SK-N-SH treated with all-trans-retinoic acid at 6 μM for 48 hours (cell line): ENCODE results near the gene G0S2.

Experiments used
- ATAC-seq: fragments of 200-7000 bp; cut with Tn5 transposase; 3 replicates; pipeline ENCODE4 v1.9.1; 2020; ENCODE audit warnings: mild to moderate bottlenecking, moderate library complexity
- ARNTL ChIP-seq: fragments of 450-650 bp; formaldehyde crosslinking; IDR thresholded peaks from 2 replicates; pipeline ENCODE4 v1.5.0; 2020; ENCODE audit warnings: low read depth, mild to moderate bottlenecking, moderate library complexity, borderline replicate concordance
- BACH2 ChIP-seq: fragments of 250-450 bp; sonication (Bioruptor Pico); IDR thresholded peaks from 2 replicates; pipeline ENCODE4 v1.9.0; 2021; ENCODE audit warnings: mild to moderate bottlenecking, borderline replicate concordance
- CSDC2 ChIP-seq: fragments of 250-450 bp; sonication (Bioruptor Pico); IDR thresholded peaks from 2 replicates; pipeline ENCODE4 v1.5.0; 2020; ENCODE audit warnings: mild to moderate bottlenecking, moderate library complexity
- CSRNP3 ChIP-seq: fragments of 250-450 bp; sonication (Bioruptor Pico); IDR thresholded peaks from 2 replicates; pipeline ENCODE4 v1.5.1; 2021; ENCODE audit warnings: mild to moderate bottlenecking, moderate library complexity
- ESRRG ChIP-seq: fragments of 250-450 bp; sonication (Bioruptor Pico); IDR thresholded peaks from 2 replicates; pipeline ENCODE4 v1.6.1; 2021; ENCODE audit warnings: mild to moderate bottlenecking
- ISL1 ChIP-seq: fragments of 250-450 bp; sonication (Bioruptor Pico); IDR thresholded peaks from 2 replicates; pipeline ENCODE4 v2.1.2; 2022; ENCODE audit warnings: mild to moderate bottlenecking, moderate library complexity
- OSR1 ChIP-seq: fragments of 250-450 bp; sonication (Bioruptor Pico); IDR thresholded peaks from 2 replicates; pipeline ENCODE4 v1.8.0; 2022; ENCODE audit warnings: moderate library complexity, mild to moderate bottlenecking, inconsistent platforms
- PATZ1 ChIP-seq: fragments of 250-450 bp; sonication (Bioruptor Pico); IDR thresholded peaks from 2 replicates; pipeline ENCODE4 v1.8.0; 2020; ENCODE audit warnings: mild to moderate bottlenecking, moderate library complexity, borderline replicate concordance
- PPARA ChIP-seq: fragments of 250-450 bp; sonication (Bioruptor Pico); IDR thresholded peaks from 2 replicates; pipeline ENCODE4 v1.5.0; 2020; ENCODE audit warnings: mild to moderate bottlenecking, borderline replicate concordance
- TSHZ2 ChIP-seq: fragments of 250-450 bp; sonication (Bioruptor Pico); IDR thresholded peaks from 2 replicates; pipeline ENCODE4 v1.5.0; 2020; ENCODE audit warnings: mild to moderate bottlenecking, moderate library complexity
- ZC3H10 ChIP-seq: fragments of 250-450 bp; sonication (Bioruptor Pico); IDR thresholded peaks from 2 replicates; pipeline ENCODE4 v1.5.1; 2021; ENCODE audit warnings: mild to moderate bottlenecking, moderate library complexity
- ZFP30 ChIP-seq: fragments of 450-650 bp; formaldehyde crosslinking; IDR thresholded peaks from 2 replicates; pipeline ENCODE4 v1.5.0; 2022; ENCODE audit warnings: mild to moderate bottlenecking, moderate library complexity
- ZNF565 ChIP-seq: fragments of 450-650 bp; formaldehyde crosslinking; conservative IDR thresholded peaks from 2 replicates; pipeline ENCODE4 v1.5.0; 2020; ENCODE audit warnings: low read depth, mild to moderate bottlenecking, moderate library complexity
- ZNF70 ChIP-seq: fragments of 450-650 bp; formaldehyde crosslinking; IDR thresholded peaks from 2 replicates; pipeline ENCODE4 v1.5.0; 2020; ENCODE audit warnings: mild to moderate bottlenecking, moderate library complexity
- TF ChIP-seq, protein P1 (sequence below): fragments of 250-450 bp; sonication (Bioruptor Pico); IDR thresholded peaks from 2 replicates; pipeline ENCODE4 v1.5.1; 2020; ENCODE audit warnings: low read depth, mild to moderate bottlenecking, moderate library complexity
- TF ChIP-seq, protein P2 (sequence below): fragments of 250-450 bp; sonication (Bioruptor Pico); IDR thresholded peaks from 2 replicates; pipeline ENCODE4 v1.8.0; 2021; ENCODE audit warnings: low read depth, mild to moderate bottlenecking, moderate library complexity, borderline replicate concordance

G0S2 gene

GRCh38 chr1:209670441-209671082 lies 4.7 kb upstream of the G0S2 start:
- TF ChIP-seq PPARA (CRISPR knock-in tag) (no peak), OSR1 (CRISPR knock-in tag) (no peak), TSHZ2 (CRISPR knock-in tag) (no peak), ZC3H10 (no peak), CSDC2 (CRISPR knock-in tag) (no peak), ZFP30 (no peak)
- TF ChIP-seq, protein P1, sequence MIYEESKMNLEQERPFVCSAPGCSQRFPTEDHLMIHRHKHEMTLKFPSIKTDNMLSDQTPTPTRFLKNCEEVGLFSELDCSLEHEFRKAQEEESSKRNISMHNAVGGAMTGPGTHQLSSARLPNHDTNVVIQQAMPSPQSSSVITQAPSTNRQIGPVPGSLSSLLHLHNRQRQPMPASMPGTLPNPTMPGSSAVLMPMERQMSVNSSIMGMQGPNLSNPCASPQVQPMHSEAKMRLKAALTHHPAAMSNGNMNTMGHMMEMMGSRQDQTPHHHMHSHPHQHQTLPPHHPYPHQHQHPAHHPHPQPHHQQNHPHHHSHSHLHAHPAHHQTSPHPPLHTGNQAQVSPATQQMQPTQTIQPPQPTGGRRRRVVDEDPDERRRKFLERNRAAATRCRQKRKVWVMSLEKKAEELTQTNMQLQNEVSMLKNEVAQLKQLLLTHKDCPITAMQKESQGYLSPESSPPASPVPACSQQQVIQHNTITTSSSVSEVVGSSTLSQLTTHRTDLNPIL = no peak
- no peak for ATAC-seq

DNA sequence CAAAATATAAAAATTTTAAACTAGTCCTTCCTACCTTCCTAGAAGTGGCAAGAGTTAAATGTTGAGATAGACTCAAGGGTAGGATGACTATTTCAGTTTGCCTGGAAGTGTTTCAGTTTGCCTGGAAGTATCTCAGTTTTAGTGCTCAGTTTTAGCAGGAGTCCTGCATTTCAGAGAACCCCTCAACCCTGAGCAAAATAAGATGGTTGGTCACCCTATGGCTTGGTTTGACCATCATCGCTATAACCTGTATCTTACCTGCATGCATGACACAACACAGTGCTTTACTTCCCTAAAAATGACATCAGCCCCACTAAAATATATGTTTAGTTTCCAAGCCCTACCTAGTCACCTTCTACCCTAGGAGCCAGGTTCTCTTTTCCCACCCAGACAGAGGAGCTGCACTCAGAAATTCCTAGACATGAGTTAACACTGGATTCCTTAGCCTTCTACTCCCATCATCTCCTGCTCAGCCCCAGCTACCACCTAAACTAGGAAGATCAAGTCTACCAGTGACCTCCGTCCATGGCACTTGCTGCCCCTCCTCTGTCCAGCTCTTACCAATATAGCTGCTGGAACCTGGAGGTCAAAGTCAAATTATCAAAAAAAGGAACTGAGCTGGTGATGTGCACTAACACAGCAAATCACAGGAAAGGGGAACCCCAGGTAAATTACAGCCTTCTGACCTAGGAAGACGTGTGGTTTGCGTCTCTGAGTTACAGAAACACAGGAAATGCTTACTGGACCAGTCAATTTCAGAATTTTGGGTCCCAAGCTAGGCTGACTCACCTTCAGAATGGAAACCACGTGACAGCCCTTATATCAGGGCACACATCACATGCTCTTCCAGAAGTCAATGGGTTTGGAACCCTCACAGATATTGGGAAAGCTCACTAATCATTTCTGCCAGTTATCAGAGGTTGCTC lies 2.2 kb upstream of the G0S2 start:
- ATAC-seq = no peak
- TF ChIP-seq ZFP30 (no peak), BACH2 (no peak), ZC3H10 (no peak), CSDC2 (CRISPR knock-in tag) (no peak), OSR1 (CRISPR knock-in tag) (no peak), ESRRG (CRISPR knock-in tag) (no peak), ZNF70 (CRISPR knock-in tag) (no peak), CSRNP3 (no peak), TSHZ2 (CRISPR knock-in tag) (no peak), PPARA (CRISPR knock-in tag) (no peak), ISL1 (no peak)
- TF ChIP-seq, protein P1 = no peak
- TF ChIP-seq, protein P2, sequence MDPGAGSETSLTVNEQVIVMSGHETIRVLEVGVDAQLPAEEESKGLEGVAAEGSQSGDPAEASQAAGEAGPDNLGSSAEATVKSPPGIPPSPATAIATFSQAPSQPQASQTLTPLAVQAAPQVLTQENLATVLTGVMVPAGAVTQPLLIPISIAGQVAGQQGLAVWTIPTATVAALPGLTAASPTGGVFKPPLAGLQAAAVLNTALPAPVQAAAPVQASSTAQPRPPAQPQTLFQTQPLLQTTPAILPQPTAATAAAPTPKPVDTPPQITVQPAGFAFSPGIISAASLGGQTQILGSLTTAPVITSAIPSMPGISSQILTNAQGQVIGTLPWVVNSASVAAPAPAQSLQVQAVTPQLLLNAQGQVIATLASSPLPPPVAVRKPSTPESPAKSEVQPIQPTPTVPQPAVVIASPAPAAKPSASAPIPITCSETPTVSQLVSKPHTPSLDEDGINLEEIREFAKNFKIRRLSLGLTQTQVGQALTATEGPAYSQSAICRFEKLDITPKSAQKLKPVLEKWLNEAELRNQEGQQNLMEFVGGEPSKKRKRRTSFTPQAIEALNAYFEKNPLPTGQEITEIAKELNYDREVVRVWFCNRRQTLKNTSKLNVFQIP = no peak

GRCh38 chr1:209673631-209674417 lies 1.4 kb upstream of the G0S2 start:
- ATAC-seq = no peak
- TF ChIP-seq ZNF565 (no peak), PATZ1 (no peak), PPARA (CRISPR knock-in tag) (no peak), ZC3H10 (no peak), TSHZ2 (CRISPR knock-in tag) (no peak), ESRRG (CRISPR knock-in tag) (no peak), ARNTL (CRISPR knock-in tag) (no peak), ZFP30 (no peak)
